NB4 (cell line): ENCODE results near the gene MOB3B.

Experiments used
- CTCF ChIP-seq: IDR thresholded peaks from one replicate; pipeline ENCODE4 v1.5.1; 2012; ENCODE audit warnings: low read depth, low read length
- MAX ChIP-seq: IDR thresholded peaks from 2 replicates; pipeline ENCODE4 v1.6.1; 2011; ENCODE audit warnings: low read depth, low read length
- POLR2A ChIP-seq: IDR thresholded peaks from 2 replicates; pipeline ENCODE4 v1.6.1; 2011; ENCODE audit warnings: mild to moderate bottlenecking; ENCODE audit not compliant: insufficient read length; ENCODE audit errors: extremely low read depth

- TF ChIP-seq CTCF, result no peak
- no peak for TF ChIP-seq MAX
- no peak for TF ChIP-seq POLR2A
These were observed 15.9 kb upstream of the MOB3B start for GRCh38 chr9:27545471-27545870.
